ENCODE data around the gene SNX20.

DNA sequence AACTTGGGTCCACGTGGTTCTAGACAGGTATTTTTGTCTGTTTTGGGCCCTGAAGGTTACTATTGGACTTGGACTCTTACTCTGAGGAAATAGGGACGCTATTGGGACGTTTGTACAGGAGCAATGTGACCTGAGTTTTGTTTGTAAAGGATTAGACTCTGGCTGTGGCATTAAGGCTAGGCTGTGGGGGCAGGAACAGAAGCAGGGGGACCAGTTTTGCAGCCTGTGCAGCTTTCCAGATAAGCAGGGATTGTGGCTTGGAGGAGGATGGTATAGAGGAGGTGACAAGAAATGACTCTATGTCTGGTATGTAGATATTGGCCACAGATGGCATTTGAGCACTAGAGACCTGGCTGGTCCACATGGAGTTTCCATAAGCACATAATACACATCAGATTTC is 25.1 kb upstream of the SNX20 start:
- TF ChIP-seq, protein P1, sequence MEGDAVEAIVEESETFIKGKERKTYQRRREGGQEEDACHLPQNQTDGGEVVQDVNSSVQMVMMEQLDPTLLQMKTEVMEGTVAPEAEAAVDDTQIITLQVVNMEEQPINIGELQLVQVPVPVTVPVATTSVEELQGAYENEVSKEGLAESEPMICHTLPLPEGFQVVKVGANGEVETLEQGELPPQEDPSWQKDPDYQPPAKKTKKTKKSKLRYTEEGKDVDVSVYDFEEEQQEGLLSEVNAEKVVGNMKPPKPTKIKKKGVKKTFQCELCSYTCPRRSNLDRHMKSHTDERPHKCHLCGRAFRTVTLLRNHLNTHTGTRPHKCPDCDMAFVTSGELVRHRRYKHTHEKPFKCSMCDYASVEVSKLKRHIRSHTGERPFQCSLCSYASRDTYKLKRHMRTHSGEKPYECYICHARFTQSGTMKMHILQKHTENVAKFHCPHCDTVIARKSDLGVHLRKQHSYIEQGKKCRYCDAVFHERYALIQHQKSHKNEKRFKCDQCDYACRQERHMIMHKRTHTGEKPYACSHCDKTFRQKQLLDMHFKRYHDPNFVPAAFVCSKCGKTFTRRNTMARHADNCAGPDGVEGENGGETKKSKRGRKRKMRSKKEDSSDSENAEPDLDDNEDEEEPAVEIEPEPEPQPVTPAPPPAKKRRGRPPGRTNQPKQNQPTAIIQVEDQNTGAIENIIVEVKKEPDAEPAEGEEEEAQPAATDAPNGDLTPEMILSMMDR (conservative IDR thresholded peaks at IDR 0.05 in 1 of 2, IDR thresholded peaks at IDR 0.05 in 1 of 2; ENCODE audit: extremely low read depth in 1 of 2, insufficient read depth in 1 of 2, low read depth in 1 of 2, low read length in 2 of 2) = no peak
- no peak for TF ChIP-seq EZH2 (IDR thresholded peaks at IDR 0.05; ENCODE audit: borderline replicate concordance, low read length)

All from mammary epithelial cell (primary cell).